SKM-1 treated with dmso at 0.1 percent for 144 hours (cell line): ENCODE measurements around the gene CEP170B.
"Not testable (repeated sequence)": the region's sequence is repeated elsewhere in the genome, so short reads cannot be mapped to it uniquely, and the experiment has no call there.

Source experiments
- DNase-seq: peaks from one replicate; lab custom pipeline; 2025; ENCODE audit not compliant: unreplicated experiment; lab: John Stamatoyannopoulos, UW

CEP170B gene

DNA sequence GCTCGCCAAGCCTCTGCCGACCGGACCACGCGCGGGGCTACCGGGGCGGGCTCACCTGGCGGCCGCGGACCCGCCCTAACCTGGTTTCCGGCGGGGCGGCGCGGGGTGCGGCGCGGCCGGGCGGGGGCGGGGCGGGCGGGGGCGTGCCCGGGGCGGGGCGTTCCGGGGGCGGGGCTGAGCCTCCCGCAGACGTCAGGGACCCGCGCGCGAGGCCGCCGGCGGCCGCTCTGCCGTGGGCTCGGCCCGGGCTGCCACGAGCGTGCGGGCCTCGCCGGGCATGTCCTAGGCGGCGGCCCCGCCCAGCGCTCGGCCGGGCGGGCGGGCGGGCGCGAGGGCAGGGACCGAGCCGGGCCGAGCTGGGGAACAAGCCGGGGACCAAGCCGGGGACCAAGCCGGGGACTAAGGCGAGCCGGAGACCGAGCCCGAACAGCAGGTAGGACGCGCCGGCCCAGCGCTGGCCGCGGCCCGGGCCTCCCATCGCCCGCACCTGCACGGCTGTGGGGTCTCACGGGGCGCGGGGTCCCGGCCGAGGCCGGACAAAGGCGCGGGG lies at the start of gene CEP170B:
CEP170B (plus strand) TSS at position 188 of the 550 bp plus-strand sequence. CDS start 3,183 bp downstream, outside the sequence.
- DNase-seq: no peak

DNA sequence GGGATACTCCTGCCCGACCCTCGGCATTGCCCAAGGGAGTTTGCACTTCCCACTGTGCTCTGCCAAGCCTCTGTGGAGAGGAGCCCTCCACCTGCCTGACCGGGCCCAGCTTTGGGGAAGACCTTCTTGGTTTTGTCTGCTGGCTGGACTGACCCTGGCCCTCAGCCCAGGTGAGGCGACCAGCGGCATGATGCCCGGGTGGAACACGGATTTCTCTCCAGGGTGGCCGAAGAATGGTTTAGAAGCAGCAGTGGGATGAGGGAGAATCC lies 48.5 kb upstream of the CEP170B start:
- DNase-seq: no peak

DNA sequence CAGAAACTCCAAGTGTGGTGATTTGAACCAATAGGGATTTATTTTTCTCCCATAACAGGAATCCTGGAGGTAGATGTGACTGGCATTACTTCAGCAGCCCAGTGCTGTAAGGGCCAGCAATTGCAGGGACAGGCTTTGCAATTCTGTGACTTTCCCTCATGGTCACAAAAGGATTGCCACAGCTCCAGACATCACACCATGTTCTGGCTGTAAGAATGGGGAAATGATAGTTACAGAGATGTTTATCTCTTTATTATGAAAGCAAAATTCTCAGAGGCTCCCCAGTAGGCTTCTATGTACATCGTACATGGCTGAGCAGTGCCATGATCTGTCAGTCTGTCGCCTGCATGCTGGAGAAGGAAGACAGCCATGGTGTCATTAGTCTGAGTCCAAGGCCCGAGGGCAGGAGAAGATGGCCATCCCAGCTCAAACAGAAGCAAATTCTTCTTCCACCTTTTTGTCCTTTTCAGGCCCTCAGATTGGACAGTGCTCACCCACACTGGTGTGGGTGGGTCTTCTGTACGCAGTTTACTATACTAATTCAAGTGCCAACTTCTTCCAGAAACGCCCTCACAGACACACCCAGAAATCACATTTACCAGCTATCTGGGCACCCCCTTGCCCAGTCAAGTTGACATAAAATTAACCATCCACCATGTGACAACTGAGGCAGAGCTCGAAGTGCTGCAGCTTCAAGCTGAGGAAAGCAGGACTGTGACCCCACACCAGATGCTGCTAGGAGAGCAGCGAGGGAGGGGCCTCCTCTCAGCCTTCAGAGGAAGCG lies 46.9 kb upstream of the CEP170B start:
- no peak for DNase-seq

- no peak for DNase-seq
Observed at GRCh38 chr14:104818714-104819161, 46.3 kb upstream of the CEP170B start.

GRCh38 chr14:104819361-104819781 lies 45.7 kb upstream of the CEP170B start:
- DNase-seq: no peak

DNA sequence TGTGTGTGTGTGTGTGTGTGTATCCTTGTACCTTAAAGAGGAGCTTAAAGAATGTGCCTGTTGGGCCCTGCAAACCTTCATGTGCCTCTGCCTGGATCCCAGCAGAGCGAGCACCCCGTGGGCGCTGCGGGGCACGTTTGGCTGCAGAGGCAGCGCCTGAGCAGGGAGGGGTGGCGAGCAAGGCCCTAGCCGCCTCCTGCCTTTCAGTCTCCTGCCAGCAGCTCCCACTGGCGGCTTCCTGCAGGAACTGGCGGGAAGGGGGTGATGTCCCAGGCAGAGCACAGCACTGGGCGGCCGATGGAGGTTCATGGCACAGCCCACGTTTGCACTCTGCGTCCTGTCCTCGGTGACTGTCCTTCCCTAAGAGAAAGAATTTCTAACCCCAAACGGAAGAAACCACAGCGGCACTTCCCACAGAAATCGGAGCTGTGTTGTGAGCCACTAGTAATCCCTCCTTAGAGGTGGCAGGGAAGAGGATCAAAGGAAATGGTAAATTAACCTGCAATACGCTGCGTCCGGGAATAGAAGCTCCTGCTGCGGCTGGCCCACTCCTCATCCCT lies 44.3 kb upstream of the CEP170B start:
- no peak for DNase-seq

DNA sequence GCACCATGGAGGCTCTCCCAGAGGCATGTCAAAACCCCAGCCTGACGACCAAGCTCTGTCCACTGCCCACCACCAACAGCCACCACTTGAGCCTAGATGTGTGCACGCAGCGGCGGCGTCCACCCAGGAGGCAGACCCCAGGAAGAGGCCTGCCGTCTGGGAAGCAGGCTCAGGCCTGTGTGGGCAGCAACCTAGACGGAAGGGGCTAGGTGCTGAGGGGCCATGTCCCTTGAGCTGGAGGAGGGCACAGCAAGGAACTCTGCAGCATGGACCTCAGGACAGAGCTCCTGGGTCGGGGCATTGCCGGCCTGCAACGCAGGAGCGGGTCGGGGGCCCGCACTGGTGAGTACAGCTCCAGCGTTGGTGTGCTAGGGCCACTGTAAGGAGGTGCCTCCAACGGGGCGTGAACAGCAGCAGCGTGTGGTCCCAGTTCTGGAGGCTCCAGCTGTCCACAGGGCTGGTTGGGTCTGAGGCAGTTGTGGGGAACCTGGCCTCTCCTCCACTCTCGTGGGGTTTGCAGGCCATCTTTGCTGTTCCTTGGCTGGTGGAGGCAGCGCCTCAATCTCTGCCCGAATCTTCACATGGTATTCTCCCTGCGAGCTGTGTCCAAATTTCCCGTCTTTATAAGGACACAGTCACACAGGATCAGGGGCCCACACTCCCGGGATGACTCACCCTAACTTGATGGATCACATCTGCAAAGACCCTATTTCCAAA lies 43.7 kb upstream of the CEP170B start:
- no peak for DNase-seq

GRCh38 chr14:104821971-104822608 lies 43.0 kb upstream of the CEP170B start:
- no peak for DNase-seq

DNA sequence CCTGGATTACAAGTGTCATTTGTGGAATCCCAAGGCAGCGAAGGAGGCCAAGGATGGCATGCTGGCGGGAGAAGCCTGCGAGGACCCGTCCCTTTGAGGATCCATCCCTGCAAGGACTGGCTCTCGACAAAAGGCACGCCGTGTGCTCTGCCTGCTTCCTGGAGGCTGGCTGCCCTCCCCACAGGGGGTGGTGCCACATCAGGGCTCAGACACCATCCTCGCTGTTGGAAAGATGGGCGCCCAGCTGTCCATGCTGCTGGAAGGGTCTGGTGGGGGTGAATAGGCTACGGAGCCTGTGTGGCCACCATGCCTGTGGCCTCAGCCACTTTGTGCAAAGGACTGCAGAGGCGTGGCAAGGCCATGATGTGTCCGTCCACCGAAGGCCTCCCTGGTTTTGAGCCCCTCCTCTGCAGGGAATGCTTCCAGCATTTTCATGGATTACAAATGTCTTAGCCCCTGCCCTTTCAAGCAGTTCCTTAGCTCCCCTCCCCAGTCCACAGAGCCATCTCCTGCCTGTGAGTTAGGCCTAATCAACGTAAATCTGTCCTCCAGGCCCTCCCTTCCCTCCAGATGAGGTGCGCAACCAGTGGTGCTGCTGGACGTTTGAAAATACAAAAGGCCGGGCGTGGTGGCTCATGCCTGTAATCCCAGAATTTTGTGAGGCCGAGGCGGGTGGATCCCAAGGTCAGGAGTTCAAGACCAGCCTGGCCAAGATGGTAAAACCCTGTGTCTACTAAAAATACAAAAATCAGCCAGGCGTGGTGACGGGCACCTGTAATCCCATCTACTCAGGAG lies 42.0 kb upstream of the CEP170B start:
- DNase-seq: no peak

DNA sequence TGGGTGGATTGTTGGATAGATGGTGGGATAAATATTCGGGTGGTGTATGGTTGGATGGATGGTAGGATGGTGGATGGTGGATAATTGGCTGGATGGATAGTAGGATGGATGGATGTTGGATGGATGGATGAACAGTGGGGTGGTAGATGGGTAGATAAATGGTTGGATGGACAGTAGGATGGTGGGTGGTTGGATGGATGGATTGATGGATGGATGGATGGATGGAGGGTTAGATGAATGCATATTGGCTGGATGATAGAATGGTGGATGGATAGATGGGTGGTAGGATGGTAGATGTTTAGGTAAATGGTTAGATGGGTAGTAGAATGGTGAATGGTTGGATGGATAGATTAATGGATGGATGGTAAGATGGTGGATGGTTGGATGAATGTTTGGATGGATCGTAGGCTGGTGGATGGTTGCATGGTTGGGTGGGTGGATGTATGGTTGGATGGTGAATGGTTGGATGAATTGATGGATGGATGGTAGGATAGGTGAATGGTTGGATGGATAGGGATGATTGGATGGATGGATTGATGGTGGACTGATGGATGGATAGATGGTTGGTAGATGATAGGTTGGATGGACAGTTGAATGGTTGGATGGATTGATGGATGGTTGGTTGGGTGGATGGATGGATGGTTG lies 40.6 kb upstream of the CEP170B start:
- DNase-seq: no peak

DNA sequence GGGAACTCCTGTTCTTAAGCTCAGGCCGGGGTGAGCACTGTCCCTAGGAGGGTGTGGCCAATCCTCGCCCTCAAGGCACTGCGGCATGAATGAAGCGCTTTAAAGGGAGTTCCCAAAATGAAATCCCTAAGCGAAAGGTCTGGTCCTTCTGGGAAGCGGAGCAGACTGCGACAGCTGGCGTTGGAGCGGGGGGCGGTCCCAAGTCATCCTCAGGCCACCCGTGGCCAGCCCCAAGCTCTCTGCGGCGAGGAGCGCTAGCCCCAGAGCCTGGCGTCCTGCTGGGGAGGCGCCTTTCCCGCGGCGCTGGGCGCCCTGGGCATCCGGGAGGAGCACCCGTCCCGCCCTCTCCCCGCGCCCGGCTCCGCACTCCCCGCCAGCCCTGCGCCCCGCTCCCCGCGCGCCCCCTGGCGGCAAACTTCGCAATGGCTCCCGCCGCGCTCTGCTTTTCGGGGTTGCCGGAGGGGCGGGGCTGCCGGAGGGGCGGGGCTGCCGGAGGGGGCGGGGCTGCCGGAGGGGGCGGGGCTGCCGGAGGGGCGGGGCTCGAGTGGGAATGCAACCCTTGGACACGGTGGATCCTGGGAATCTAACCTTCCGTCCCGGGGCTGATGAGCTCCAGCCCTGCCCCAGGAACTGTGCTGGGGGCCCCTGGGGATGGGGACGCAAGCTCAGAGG lies 38.7 kb upstream of the CEP170B start:
- DNase-seq: peak; percentile 38

DNA sequence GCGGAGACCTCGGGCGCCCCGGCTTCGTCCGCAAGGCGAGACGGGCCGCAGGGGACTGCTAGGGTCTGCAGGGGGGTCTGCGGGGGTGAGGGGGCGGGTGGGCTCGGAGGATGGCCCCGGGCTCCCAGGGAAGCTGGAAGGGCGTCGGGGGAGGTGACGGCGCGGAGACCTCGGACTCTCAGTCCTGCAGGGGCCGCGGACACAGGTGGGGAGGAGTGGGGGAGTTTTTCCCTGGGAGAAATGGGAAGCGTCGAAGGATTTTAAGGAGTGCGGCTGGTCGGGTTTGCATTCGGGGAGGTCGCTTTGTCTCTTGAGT lies 38.2 kb upstream of the CEP170B start:
- no peak for DNase-seq

DNA sequence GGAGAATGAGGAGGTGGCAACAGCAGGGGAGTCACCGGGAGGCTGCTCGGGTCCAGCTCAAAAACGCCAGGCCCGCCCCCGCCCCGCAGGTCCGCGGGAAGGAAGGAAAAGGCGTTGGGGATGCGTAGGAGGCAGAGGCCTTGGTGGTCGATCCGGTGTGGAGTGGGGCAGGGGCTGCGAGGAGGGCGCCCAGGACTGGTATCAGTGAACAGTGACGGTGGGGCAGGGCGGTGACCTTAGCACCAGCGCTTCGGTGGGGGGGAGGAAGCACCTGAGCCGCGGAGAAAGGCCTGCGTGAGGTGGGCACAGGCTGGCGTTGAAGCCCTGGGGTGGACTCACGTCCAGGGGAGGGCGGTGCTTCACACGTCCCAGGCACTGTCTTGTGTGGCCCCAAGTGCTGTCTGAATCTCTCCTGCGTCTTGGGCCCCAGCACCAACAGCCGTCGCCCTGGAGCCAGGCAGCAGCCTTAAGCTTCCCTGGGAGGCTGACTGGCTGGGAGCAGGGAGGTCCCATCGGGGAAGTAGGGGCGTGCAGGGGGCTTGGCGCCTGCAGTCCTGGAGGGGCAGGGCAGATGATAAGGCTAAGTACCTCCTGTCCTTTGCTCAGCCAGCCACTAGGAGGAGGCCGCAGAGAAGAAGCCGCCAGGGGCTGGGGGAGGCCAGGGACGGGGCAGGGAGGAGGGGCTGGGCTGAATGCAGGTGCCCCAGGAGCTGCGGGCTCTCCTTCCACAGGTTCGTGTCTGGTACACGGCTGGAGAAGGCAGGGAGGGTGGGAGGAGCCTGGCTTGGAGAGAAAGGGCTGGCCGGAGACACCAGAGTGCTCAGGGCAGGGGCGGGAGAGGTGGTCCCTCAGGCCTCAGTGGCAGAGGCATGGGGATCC lies 37.7 kb upstream of the CEP170B start:
- DNase-seq: peak; percentile 13

- no peak for DNase-seq
Observed at GRCh38 chr14:104830781-104831180, 34.3 kb upstream of the CEP170B start.

DNA sequence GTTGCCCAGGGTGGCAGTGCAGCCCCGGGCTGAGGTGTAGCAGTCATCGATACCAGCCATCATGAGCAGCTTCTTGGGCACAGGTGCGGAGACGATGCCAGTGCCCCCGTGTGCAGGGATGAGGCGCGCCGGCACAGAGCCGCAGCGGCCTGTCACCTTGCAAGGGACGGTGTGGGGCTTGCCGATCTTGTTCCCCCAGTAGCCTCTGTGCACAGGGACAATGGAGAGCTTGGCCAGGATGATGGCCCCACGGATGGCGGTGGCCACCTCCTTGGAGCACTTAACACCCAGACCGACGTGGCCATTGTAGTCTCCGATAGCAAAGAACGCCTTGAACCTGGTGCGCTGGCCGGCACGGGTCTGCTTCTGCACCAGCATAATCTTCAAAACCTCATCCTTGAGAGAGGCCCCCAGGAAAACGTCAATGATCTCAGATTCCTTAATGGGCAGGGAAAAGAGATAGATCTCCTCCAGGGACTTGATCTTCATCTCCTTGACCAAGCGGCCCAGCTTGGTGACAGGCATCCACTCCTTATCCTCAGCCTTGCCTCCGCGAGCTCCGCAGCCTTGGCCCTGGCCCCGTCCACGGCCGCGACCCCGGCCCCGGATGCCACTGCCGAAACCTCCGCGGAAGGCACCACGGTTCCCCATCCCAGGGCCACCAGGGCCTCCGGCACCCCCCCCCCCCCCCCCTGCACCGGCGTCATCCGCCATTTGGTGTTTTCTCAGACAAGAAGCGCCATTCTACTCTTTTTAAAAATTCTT lies 28.7 kb upstream of the CEP170B start:
- DNase-seq: not testable (repeated sequence)

GRCh38 chr14:104841730-104842129 lies 23.3 kb upstream of the CEP170B start:
- DNase-seq: no peak

GRCh38 chr14:104843006-104843405 lies 22.1 kb upstream of the CEP170B start:
- no peak for DNase-seq
